Natural killer cell (primary cell): ENCODE results near the gene MEOX1. TPM values are rescaled to one million over a fixed set of nuclear protein-coding genes. Genes with fewer than 3 reads are reported as not detected.

ENCODE experiments used
- ATAC-seq, 3 donors: fragments of 150-1000 bp in 2 of 3; fragments of 200-7000 bp in 1 of 3; cut with Tn5 transposase; 1 replicate in 1 of 3; 2 replicates in 2 of 3; pipeline ENCODE4 v1.10.0; 2021; ENCODE audit warnings: mild to moderate bottlenecking in 2 of 3, moderate library complexity in 2 of 3
- DNase-seq, 2 donors: peaks; one replicate each; pipeline versions ENCODE4 v3.0.0 to v3.0.0-alpha.2; 2013 to 2021; ENCODE audit warnings: mixed read lengths in 1 of 2
- H3K27ac ChIP-seq: one replicate; pipeline ENCODE4 v1.5.1; 2013; ENCODE audit warnings: mild to moderate bottlenecking, low read length
- H3K27me3 ChIP-seq: one replicate; pipeline ENCODE4 v1.6.1; 2013; ENCODE audit warnings: low read length; ENCODE audit not compliant: control insufficient read depth, insufficient read depth
- H3K36me3 ChIP-seq: one replicate; pipeline ENCODE4 v1.6.1; 2013; ENCODE audit warnings: low read length; ENCODE audit not compliant: control insufficient read depth, insufficient read depth
- H3K4me1 ChIP-seq: one replicate; pipeline ENCODE4 v1.6.1; 2013; ENCODE audit warnings: low read length; ENCODE audit not compliant: control insufficient read depth, insufficient read depth
- H3K4me3 ChIP-seq: one replicate; pipeline ENCODE4 v1.5.1; 2013; ENCODE audit warnings: low read length
- H3K9me3 ChIP-seq: one replicate; pipeline ENCODE4 v1.6.1; 2013; ENCODE audit warnings: low read length; ENCODE audit not compliant: control insufficient read depth, insufficient read depth
- H3K27ac Mint-ChIP-seq, 2 donors: one replicate each; pipeline ENCODE4 v1.8.0; 2022; ENCODE audit warnings: mild to moderate bottlenecking in 2 of 2, mixed read lengths in 2 of 2, moderate library complexity in 1 of 2
- H3K27me3 Mint-ChIP-seq, 2 donors: one replicate each; pipeline ENCODE4 v1.8.0; 2022; ENCODE audit warnings: low read depth in 2 of 2, mixed read lengths in 2 of 2
- H3K36me3 Mint-ChIP-seq: one replicate; pipeline ENCODE4 v1.8.0; 2022; ENCODE audit warnings: mixed read lengths
- H3K4me1 Mint-ChIP-seq, 2 donors: one replicate each; pipeline ENCODE4 v1.8.0; 2022; ENCODE audit warnings: mixed read lengths in 2 of 2
- H3K4me3 Mint-ChIP-seq: one replicate; pipeline ENCODE4 v1.8.0; 2022; ENCODE audit warnings: mild to moderate bottlenecking, moderate library complexity, mixed read lengths
- H3K9me3 Mint-ChIP-seq, 2 donors: one replicate each; pipeline ENCODE4 v1.8.0; 2022; ENCODE audit warnings: mixed read lengths in 2 of 2
- WGBS: methylation state at CpG from one replicate; pipeline ENCODE4 v1.1.7; 2013; ENCODE audit warnings: missing lambda C conversion rate; ENCODE audit not compliant: insufficient coverage; 5-methylcytosine and 5-hydroxymethylcytosine counted together
- intact Hi-C: fragments of 100-400 bp; cut with micrococcal nuclease; formaldehyde crosslinking; loops from one replicate; pipeline ENCODE4 v1.14.2; 2022
- total RNA-seq, 4 donors: library from RNA; stranded (reverse); fragments of 120-200 nt in 1 of 4; gene quantifications; one replicate each; pipeline versions ENCODE4 v1.2.3 to v1.2.4, GENCODE V29; 2013 to 2022
- TF ChIP-seq, protein P1 (sequence below): fragments of 200-600 bp; IDR thresholded peaks from one replicate; pipeline ENCODE4 v1.8.0; 2022; ENCODE audit warnings: antibody characterized with exemption

MEOX1 gene
- under 1 TPM in 1 of 3 donors, not detected in 2; 0.18 TPM for total RNA-seq
- total RNA-seq (2013) = 0.16 TPM

DNA sequence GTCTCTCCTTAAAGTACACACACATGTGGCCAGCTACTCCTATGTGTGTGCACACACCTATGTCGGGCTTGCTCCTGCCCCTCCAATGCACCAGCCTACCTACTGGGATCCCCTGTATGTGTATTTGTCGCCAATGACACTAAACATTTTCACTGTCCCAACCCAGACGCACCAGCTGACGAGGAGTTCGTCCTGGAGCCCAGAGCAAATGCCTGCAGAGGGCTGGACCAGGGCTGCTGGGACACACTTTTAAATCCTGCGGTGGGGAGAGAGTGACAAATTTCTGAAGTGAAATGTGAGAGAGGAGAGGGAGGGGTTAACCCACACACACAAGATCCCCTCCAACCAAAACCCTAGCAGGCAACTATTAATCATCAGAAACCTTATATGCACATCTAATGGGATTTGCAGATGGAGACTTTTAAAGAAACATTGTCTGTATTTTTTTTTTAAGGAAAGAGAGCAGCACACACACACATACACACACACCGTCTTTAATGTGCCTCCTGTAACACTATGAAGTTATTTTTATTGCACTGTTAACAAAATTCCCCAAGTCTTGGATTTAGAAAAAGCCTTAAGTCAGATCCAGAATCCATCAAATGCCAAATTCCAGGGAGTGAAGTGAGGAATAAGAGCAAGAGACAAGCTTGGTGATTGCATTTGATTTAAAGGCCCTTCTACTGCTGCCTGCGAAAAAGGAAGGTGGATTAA lies at the start of gene MEOX1:
TSS of gene MEOX1 (minus strand) at position 224 of the 714 bp plus-strand sequence. CDS start 388 bp downstream, outside the sequence.
- peaks cover 20% of the 10 kb centered on the region for H3K4me1 ChIP-seq
- H3K27me3 ChIP-seq = no peaks in the 10 kb centered on the region
- intact Hi-C loops = no loop called here
- H3K27ac ChIP-seq = no peak within 1 kb of the TSS
- TF ChIP-seq, protein P1, sequence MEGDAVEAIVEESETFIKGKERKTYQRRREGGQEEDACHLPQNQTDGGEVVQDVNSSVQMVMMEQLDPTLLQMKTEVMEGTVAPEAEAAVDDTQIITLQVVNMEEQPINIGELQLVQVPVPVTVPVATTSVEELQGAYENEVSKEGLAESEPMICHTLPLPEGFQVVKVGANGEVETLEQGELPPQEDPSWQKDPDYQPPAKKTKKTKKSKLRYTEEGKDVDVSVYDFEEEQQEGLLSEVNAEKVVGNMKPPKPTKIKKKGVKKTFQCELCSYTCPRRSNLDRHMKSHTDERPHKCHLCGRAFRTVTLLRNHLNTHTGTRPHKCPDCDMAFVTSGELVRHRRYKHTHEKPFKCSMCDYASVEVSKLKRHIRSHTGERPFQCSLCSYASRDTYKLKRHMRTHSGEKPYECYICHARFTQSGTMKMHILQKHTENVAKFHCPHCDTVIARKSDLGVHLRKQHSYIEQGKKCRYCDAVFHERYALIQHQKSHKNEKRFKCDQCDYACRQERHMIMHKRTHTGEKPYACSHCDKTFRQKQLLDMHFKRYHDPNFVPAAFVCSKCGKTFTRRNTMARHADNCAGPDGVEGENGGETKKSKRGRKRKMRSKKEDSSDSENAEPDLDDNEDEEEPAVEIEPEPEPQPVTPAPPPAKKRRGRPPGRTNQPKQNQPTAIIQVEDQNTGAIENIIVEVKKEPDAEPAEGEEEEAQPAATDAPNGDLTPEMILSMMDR = no peak
- Mint-ChIP-seq H3K9me3 (no peaks in the 10 kb centered on the region), H3K27ac (no peak within 1 kb of the TSS), H3K27me3 (peaks cover 0 to 3% of the 10 kb centered on the region in 2 donors), H3K4me1 (peaks cover 0 to 9% of the 10 kb centered on the region in 2 donors), H3K36me3 (no peaks in the 10 kb centered on the region), H3K4me3 (no peak within 1 kb of the TSS)
- WGBS = 60% methylated on average over 7 of the region's 8 CpGs
- DNase-seq (no peak), ATAC-seq (no peak)
- H3K4me3 ChIP-seq = no peak within 1 kb of the TSS
- no peaks in the 10 kb centered on the region for H3K9me3 ChIP-seq
- no peaks in the 10 kb centered on the region for H3K36me3 ChIP-seq

DNA sequence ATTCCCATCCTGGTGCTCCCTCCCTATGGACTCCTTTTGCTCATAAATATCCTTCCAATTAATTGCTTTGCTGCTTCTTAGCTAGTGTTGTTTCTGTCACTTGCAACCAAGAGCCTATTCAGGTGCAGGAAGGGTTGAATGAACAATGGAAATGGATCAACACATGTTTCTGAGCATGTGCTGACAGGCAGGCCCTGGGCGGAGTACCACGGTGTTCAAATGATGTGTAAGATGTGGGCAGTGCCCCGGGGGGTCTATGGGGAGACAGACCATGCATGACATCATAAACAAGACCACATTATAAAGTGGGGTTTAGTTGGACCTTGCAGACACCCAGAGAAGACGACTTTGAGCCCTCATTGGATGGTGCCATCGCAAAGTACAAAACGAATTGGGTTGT lies 48.4 kb upstream of the MEOX1 start:
- Histone ChIP-seq H3K9me3 (no peaks in the 10 kb centered on the region), H3K27ac (no peak overlapping the region), H3K4me3 (no peak overlapping the region), H3K36me3 (no peaks in the 10 kb centered on the region), H3K4me1 (peaks cover 8% of the 10 kb centered on the region), H3K27me3 (peaks cover 25% of the 10 kb centered on the region)
- WGBS = 95% methylated on average over 5 of the region's 6 CpGs
- TF ChIP-seq, protein P1 = no peak
- H3K27ac Mint-ChIP-seq = no peak overlapping the region
- ATAC-seq (no peak), DNase-seq (no peak)
- H3K4me1 Mint-ChIP-seq = peaks cover 9 to 14% of the 10 kb centered on the region in 2 donors
- no peaks in the 10 kb centered on the region for H3K36me3 Mint-ChIP-seq
- no peaks in the 10 kb centered on the region for H3K9me3 Mint-ChIP-seq
- H3K27me3 Mint-ChIP-seq = peaks cover 52 to 70% of the 10 kb centered on the region in 2 donors
- intact Hi-C loops = no loop called here
- no peak overlapping the region for H3K4me3 Mint-ChIP-seq

DNA sequence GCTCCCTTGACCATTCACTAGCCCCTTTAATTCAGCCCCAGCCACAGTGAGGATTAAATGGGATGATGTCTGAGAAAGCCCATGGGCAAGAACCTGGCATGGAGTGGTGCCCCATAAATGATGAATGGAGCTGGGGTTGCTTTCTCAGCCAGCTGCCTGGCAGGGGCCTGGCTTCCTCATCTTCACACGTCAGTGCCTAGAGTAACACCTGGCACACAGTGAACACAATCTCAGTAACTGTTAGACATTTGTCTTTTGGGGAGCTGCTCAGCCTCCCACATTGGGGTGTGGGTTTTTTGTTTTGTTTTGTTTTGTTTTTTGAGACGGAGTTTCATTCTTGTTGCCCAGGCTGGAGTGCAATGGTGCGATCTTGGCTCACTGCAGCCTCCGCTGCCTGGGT lies 47.5 kb upstream of the MEOX1 start:
- H3K4me1 Mint-ChIP-seq = peaks cover 3 to 8% of the 10 kb centered on the region in 2 donors
- WGBS = 75% methylated on average over 4 of the region's 4 CpGs
- Histone ChIP-seq H3K27me3 (peaks cover 21% of the 10 kb centered on the region), H3K27ac (no peak overlapping the region), H3K36me3 (no peaks in the 10 kb centered on the region), H3K4me3 (no peak overlapping the region), H3K9me3 (no peaks in the 10 kb centered on the region), H3K4me1 (peaks cover 7% of the 10 kb centered on the region)
- TF ChIP-seq, protein P1 = no peak
- peaks cover 47 to 66% of the 10 kb centered on the region in 2 donors for H3K27me3 Mint-ChIP-seq
- ATAC-seq (no peak), DNase-seq (no peak)
- no peaks in the 10 kb centered on the region for H3K9me3 Mint-ChIP-seq
- H3K36me3 Mint-ChIP-seq = no peaks in the 10 kb centered on the region
- no peak overlapping the region for H3K27ac Mint-ChIP-seq
- no peak overlapping the region for H3K4me3 Mint-ChIP-seq
- intact Hi-C loops = no loop called here

DNA sequence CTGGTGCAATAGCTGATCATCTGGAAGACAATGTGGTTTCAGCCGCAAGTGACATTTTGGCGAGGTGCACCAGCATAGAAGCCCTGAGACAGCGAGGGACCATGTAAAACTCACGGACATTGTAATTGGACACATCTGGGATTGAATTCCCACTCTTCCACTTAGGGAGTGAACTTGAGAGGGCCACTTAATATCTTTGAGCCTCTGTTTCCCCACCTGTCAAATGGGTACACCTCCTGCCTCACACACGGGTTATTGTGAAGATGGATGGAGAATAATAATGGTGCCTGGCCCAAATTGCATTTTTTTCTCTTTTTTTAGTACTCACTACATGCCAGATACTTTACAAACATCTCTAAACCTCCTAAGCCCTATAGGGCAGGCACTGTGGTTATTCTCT lies 45.5 kb upstream of the MEOX1 start:
- no peak overlapping the region for H3K4me3 Mint-ChIP-seq
- no peak overlapping the region for H3K27ac Mint-ChIP-seq
- H3K9me3 Mint-ChIP-seq = no peaks in the 10 kb centered on the region
- peaks cover 2% of the 10 kb centered on the region for H3K4me1 ChIP-seq
- peaks cover 9% of the 10 kb centered on the region for H3K27me3 ChIP-seq
- 90% methylated on average over 4 of the region's 5 CpGs for WGBS
- peaks cover 43 to 68% of the 10 kb centered on the region in 2 donors for H3K27me3 Mint-ChIP-seq
- no peaks in the 10 kb centered on the region for H3K36me3 Mint-ChIP-seq
- no peak overlapping the region for H3K27ac ChIP-seq
- H3K4me3 ChIP-seq = no peak overlapping the region
- peaks cover 10 to 11% of the 10 kb centered on the region in 2 donors for H3K4me1 Mint-ChIP-seq
- intact Hi-C loops = no loop called here
- H3K36me3 ChIP-seq = no peaks in the 10 kb centered on the region
- no peaks in the 10 kb centered on the region for H3K9me3 ChIP-seq
- TF ChIP-seq, protein P1 = no peak
- no peak for DNase-seq
- no peak for ATAC-seq
